HAP-1 (cell line): Measurements from ENCODE around the gene CTNNA2.

Experiments used
- DNase-seq, 2 experiments: peaks; one replicate each; pipeline ENCODE4 v3.0.0-alpha.2; 2016 to 2020; ENCODE audit warnings: low spot score in 2 of 2
- H3K27me3 ChIP-seq: fragments of 250-450 bp; sonication (Bioruptor Pico); 2 replicates; pipeline ENCODE4 v1.5.1; 2020; ENCODE audit warnings: low read depth, mild to moderate bottlenecking, moderate library complexity
- H3K36me3 ChIP-seq: fragments of 250-450 bp; sonication (Bioruptor Pico); replicated peaks from 2 replicates; pipeline ENCODE4 v1.5.1; 2020; ENCODE audit warnings: mild to moderate bottlenecking
- H3K4me1 ChIP-seq: fragments of 250-450 bp; sonication (Bioruptor Pico); 2 replicates; pipeline ENCODE4 v1.5.1; 2020; ENCODE audit warnings: mild to moderate bottlenecking
- H3K4me3 ChIP-seq: fragments of 250-450 bp; sonication (Bioruptor Pico); 2 replicates; pipeline ENCODE4 v1.5.1; 2020; ENCODE audit warnings: mild to moderate bottlenecking, moderate library complexity
- H3K9me3 ChIP-seq: fragments of 250-450 bp; sonication (Bioruptor Pico); 2 replicates; pipeline ENCODE4 v1.5.1; 2020; ENCODE audit warnings: mild to moderate bottlenecking, moderate library complexity
- in situ Hi-C: fragments of 300-500 bp; cut with MboI; formaldehyde crosslinking; loops from 3 replicates; pipeline ENCODE4 v1.14.3; 2020; ENCODE audit warnings: low sequenced_read_pairs, inconsistent platforms, mixed read lengths

Gene CTNNA2

GRCh38 chr2:80591233-80591632, 1078.4 kb downstream of the CTNNA2 start:
- no peaks in the 10 kb centered on the region for H3K36me3 ChIP-seq
- in situ Hi-C loops = no loop called here
- no peak overlapping the region for H3K4me3 ChIP-seq
- no peaks in the 10 kb centered on the region for H3K4me1 ChIP-seq
- no peaks in the 10 kb centered on the region for H3K27me3 ChIP-seq
- no peak for DNase-seq
- no peaks in the 10 kb centered on the region; the same call in 1 of the 2 replicates for H3K9me3 ChIP-seq

GRCh38 chr2:80592106-80592505, 1079.3 kb downstream of the CTNNA2 start:
- in situ Hi-C loops = no loop called here
- H3K4me1 ChIP-seq = no peaks in the 10 kb centered on the region
- no peaks in the 10 kb centered on the region; the same call in 1 of the 2 replicates for H3K9me3 ChIP-seq
- H3K36me3 ChIP-seq = no peaks in the 10 kb centered on the region
- DNase-seq = no peak
- H3K4me3 ChIP-seq = no peak overlapping the region
- H3K27me3 ChIP-seq = no peaks in the 10 kb centered on the region

- Histone ChIP-seq H3K27me3 (no peaks in the 10 kb centered on the region), H3K9me3 (no peaks in the 10 kb centered on the region), H3K36me3 (no peaks in the 10 kb centered on the region), H3K4me1 (peaks cover 2% of the 10 kb centered on the region; the same call in 1 of the 2 replicates), H3K4me3 (no peak overlapping the region)
- DNase-seq = no peak
- in situ Hi-C loops = no loop called here
These were observed 1097.3 kb downstream of the CTNNA2 start for GRCh38 chr2:80610108-80610507.

- Histone ChIP-seq H3K4me3 (no peak overlapping the region), H3K4me1 (no peaks in the 10 kb centered on the region), H3K9me3 (no peaks in the 10 kb centered on the region), H3K36me3 (no peaks in the 10 kb centered on the region), H3K27me3 (no peaks in the 10 kb centered on the region)
- in situ Hi-C loops = no loop called here
- DNase-seq = no peak
These were observed 1108.8 kb downstream of the CTNNA2 start for GRCh38 chr2:80621656-80622055.

- Histone ChIP-seq H3K9me3 (no peaks in the 10 kb centered on the region), H3K27me3 (no peaks in the 10 kb centered on the region), H3K36me3 (no peaks in the 10 kb centered on the region), H3K4me1 (no peaks in the 10 kb centered on the region), H3K4me3 (no peak overlapping the region)
- in situ Hi-C loops = no loop called here
- no peak for DNase-seq
These were observed 1111.2 kb downstream of the CTNNA2 start for GRCh38 chr2:80624062-80624461.

GRCh38 chr2:80634590-80634989, 1121.7 kb downstream of the CTNNA2 start:
- in situ Hi-C loops = no loop called here
- no peak overlapping the region for H3K4me3 ChIP-seq
- no peaks in the 10 kb centered on the region for H3K36me3 ChIP-seq
- DNase-seq = no peak
- H3K9me3 ChIP-seq = no peaks in the 10 kb centered on the region
- H3K4me1 ChIP-seq = no peaks in the 10 kb centered on the region
- H3K27me3 ChIP-seq = no peaks in the 10 kb centered on the region

GRCh38 chr2:80638783-80639182, 1125.9 kb downstream of the CTNNA2 start:
- Histone ChIP-seq H3K4me3 (no peak overlapping the region), H3K4me1 (no peaks in the 10 kb centered on the region), H3K36me3 (no peaks in the 10 kb centered on the region), H3K27me3 (no peaks in the 10 kb centered on the region), H3K9me3 (no peaks in the 10 kb centered on the region)
- in situ Hi-C loops = no loop called here
- no peak for DNase-seq

- Histone ChIP-seq H3K4me1 (no peaks in the 10 kb centered on the region), H3K4me3 (no peak overlapping the region), H3K9me3 (no peaks in the 10 kb centered on the region), H3K36me3 (no peaks in the 10 kb centered on the region), H3K27me3 (no peaks in the 10 kb centered on the region)
- in situ Hi-C loops = no loop called here
- no peak for DNase-seq
These were observed 1129.6 kb downstream of the CTNNA2 start for GRCh38 chr2:80642465-80642864.

- DNase-seq = no peak
- no peaks in the 10 kb centered on the region for H3K4me1 ChIP-seq
- H3K36me3 ChIP-seq = no peaks in the 10 kb centered on the region
- H3K4me3 ChIP-seq = no peak overlapping the region
- in situ Hi-C loops = no loop called here
- H3K9me3 ChIP-seq = no peaks in the 10 kb centered on the region
- no peaks in the 10 kb centered on the region for H3K27me3 ChIP-seq
These were observed 1130.7 kb downstream of the CTNNA2 start for GRCh38 chr2:80643598-80643997.

GRCh38 chr2:80651435-80651834, 1138.6 kb downstream of the CTNNA2 start:
- DNase-seq = no peak
- Histone ChIP-seq H3K9me3 (no peaks in the 10 kb centered on the region), H3K27me3 (no peaks in the 10 kb centered on the region), H3K4me3 (no peak overlapping the region), H3K4me1 (no peaks in the 10 kb centered on the region), H3K36me3 (no peaks in the 10 kb centered on the region)
- in situ Hi-C loops = no loop called here

- no peaks in the 10 kb centered on the region for H3K27me3 ChIP-seq
- no peak for DNase-seq
- no peaks in the 10 kb centered on the region for H3K36me3 ChIP-seq
- H3K4me1 ChIP-seq = no peaks in the 10 kb centered on the region
- in situ Hi-C loops = no loop called here
- no peaks in the 10 kb centered on the region for H3K9me3 ChIP-seq
- no peak overlapping the region for H3K4me3 ChIP-seq
These were observed 1142.4 kb downstream of the CTNNA2 start for GRCh38 chr2:80655265-80655664.

- Histone ChIP-seq H3K4me3 (no peak overlapping the region), H3K27me3 (no peaks in the 10 kb centered on the region), H3K4me1 (no peaks in the 10 kb centered on the region), H3K36me3 (no peaks in the 10 kb centered on the region), H3K9me3 (no peaks in the 10 kb centered on the region)
- no peak for DNase-seq
- in situ Hi-C loops = no loop called here
These were observed 1157.9 kb downstream of the CTNNA2 start for GRCh38 chr2:80670763-80671162.

- no peak overlapping the region for H3K4me3 ChIP-seq
- H3K27me3 ChIP-seq = no peaks in the 10 kb centered on the region
- no peaks in the 10 kb centered on the region for H3K4me1 ChIP-seq
- DNase-seq = no peak
- in situ Hi-C loops = no loop called here
- no peaks in the 10 kb centered on the region for H3K9me3 ChIP-seq
- H3K36me3 ChIP-seq = no peaks in the 10 kb centered on the region
These were observed 1174.7 kb downstream of the CTNNA2 start for GRCh38 chr2:80687524-80687923.

GRCh38 chr2:80689106-80689505, 1176.3 kb downstream of the CTNNA2 start:
- H3K36me3 ChIP-seq = no peaks in the 10 kb centered on the region
- no peaks in the 10 kb centered on the region for H3K27me3 ChIP-seq
- no peaks in the 10 kb centered on the region for H3K9me3 ChIP-seq
- no peak for DNase-seq
- in situ Hi-C loops = no loop called here
- H3K4me1 ChIP-seq = no peaks in the 10 kb centered on the region
- no peak overlapping the region for H3K4me3 ChIP-seq
